Astrocyte (in vitro differentiated cells and primary cell): Measurements from ENCODE around the gene ABCA5. TPM values are rescaled to one million over a fixed set of nuclear protein-coding genes. Genes with fewer than 3 reads are reported as not detected.

Experiments used
- DNase-seq: peaks from one replicate; pipeline ENCODE4 v3.0.0-alpha.2; 2010; ENCODE audit warnings: low read depth
- FAIRE-seq: peaks from 2 replicates; lab custom pipeline; 2011; peaks lifted over from hg19 to GRCh38; lab: Jason Lieb, UNC
- H2AFZ ChIP-seq: 2 replicates; pipeline ENCODE4 v1.6.0; 2012; ENCODE audit warnings: low read depth, low read length, inconsistent platforms
- H3K27ac ChIP-seq: 2 replicates; pipeline ENCODE4 v1.5.1; 2011; ENCODE audit warnings: low read depth, low read length, inconsistent platforms
- H3K27me3 ChIP-seq: 2 replicates; pipeline ENCODE4 v1.6.0; 2011; ENCODE audit warnings: low read length, inconsistent platforms; ENCODE audit not compliant: insufficient read depth
- H3K36me3 ChIP-seq: 2 replicates; pipeline ENCODE4 v1.5.1; 2011; ENCODE audit warnings: low read length, inconsistent platforms; ENCODE audit not compliant: insufficient read depth
- H3K4me1 ChIP-seq: 2 replicates; pipeline ENCODE4 v1.5.1; 2011; ENCODE audit warnings: low read length, inconsistent platforms; ENCODE audit not compliant: insufficient read depth
- H3K4me2 ChIP-seq: 2 replicates; pipeline ENCODE4 v1.6.0; 2012; ENCODE audit warnings: low read length, inconsistent platforms
- H3K4me3 ChIP-seq: 2 replicates; pipeline ENCODE4 v1.5.1; 2011; ENCODE audit warnings: low read depth, mild to moderate bottlenecking, low read length, inconsistent platforms; ENCODE audit not compliant: insufficient read depth
- H3K79me2 ChIP-seq: 2 replicates; pipeline ENCODE4 v1.6.0; 2012; ENCODE audit warnings: mild to moderate bottlenecking, low read length, inconsistent platforms; ENCODE audit not compliant: insufficient read depth
- H3K9ac ChIP-seq: 2 replicates; pipeline ENCODE4 v1.6.0; 2012; ENCODE audit warnings: mild to moderate bottlenecking, low read length, inconsistent platforms
- H3K9me3 ChIP-seq: 2 replicates; pipeline ENCODE4 v1.5.1; 2012; ENCODE audit warnings: low read depth, mild to moderate bottlenecking, low read length, inconsistent platforms; ENCODE audit not compliant: insufficient read depth
- H4K20me1 ChIP-seq: 2 replicates; pipeline ENCODE4 v1.6.0; 2012; ENCODE audit warnings: low read length, inconsistent platforms; ENCODE audit not compliant: insufficient read depth
- H3K27ac Mint-ChIP-seq: one replicate; pipeline ENCODE4 v1.8.0; 2021; ENCODE audit warnings: mild to moderate bottlenecking, mixed read lengths; ENCODE audit not compliant: unreplicated experiment
- H3K27me3 Mint-ChIP-seq: one replicate; pipeline ENCODE4 v1.8.0; 2021; ENCODE audit warnings: low read depth, mixed read lengths; ENCODE audit not compliant: unreplicated experiment
- H3K36me3 Mint-ChIP-seq: one replicate; pipeline ENCODE4 v1.8.0; 2021; ENCODE audit warnings: low read depth, mixed read lengths; ENCODE audit not compliant: unreplicated experiment
- H3K4me1 Mint-ChIP-seq: one replicate; pipeline ENCODE4 v1.8.0; 2021; ENCODE audit warnings: low read depth, mixed read lengths; ENCODE audit not compliant: unreplicated experiment
- H3K4me3 Mint-ChIP-seq: one replicate; pipeline ENCODE4 v1.8.0; 2021; ENCODE audit warnings: mild to moderate bottlenecking, moderate library complexity, mixed read lengths; ENCODE audit not compliant: unreplicated experiment
- H3K9me3 Mint-ChIP-seq: one replicate; pipeline ENCODE4 v1.8.0; 2021; ENCODE audit warnings: mild to moderate bottlenecking, mixed read lengths; ENCODE audit not compliant: unreplicated experiment
- CTCF ChIP-seq: IDR thresholded peaks from 2 replicates; pipeline ENCODE4 v1.5.1; 2011; ENCODE audit warnings: low read depth, mild to moderate bottlenecking, inconsistent platforms, low read length, moderate library complexity; ENCODE audit not compliant: insufficient read depth
- EZH2 ChIP-seq: IDR thresholded peaks from 2 replicates; pipeline ENCODE4 v1.6.1; 2012; ENCODE audit warnings: mild to moderate bottlenecking, low read length, inconsistent platforms; ENCODE audit not compliant: insufficient read depth
- total RNA-seq: library from RNA; stranded (reverse); gene quantifications from 2 replicates; pipeline ENCODE4 v1.2.1, GENCODE V29; 2021

ABCA5 gene
- total RNA-seq, 1 donor from 2014 or later = 2.6 TPM

- no peaks in the 10 kb centered on the region for H3K9me3 ChIP-seq
- FAIRE-seq = no peak
- H2AFZ ChIP-seq = no peak overlapping the region
- no peaks in the 10 kb centered on the region for H3K79me2 ChIP-seq
- no peak overlapping the region for H3K9ac ChIP-seq
- no peak overlapping the region for H3K4me3 ChIP-seq
- no peak overlapping the region for H3K4me3 Mint-ChIP-seq
- H3K9me3 Mint-ChIP-seq = no peaks in the 10 kb centered on the region
- H3K4me1 Mint-ChIP-seq = no peaks in the 10 kb centered on the region
- no peak for DNase-seq
- H3K36me3 ChIP-seq = no peaks in the 10 kb centered on the region
- H3K27ac Mint-ChIP-seq = no peak overlapping the region
- no peaks in the 10 kb centered on the region for H3K27me3 ChIP-seq
- H3K4me1 ChIP-seq = no peaks in the 10 kb centered on the region
- no peak overlapping the region for H3K4me2 ChIP-seq
- no peaks in the 10 kb centered on the region for H3K36me3 Mint-ChIP-seq
- TF ChIP-seq CTCF = no peak
- no peak for TF ChIP-seq EZH2
- no peaks in the 10 kb centered on the region for H4K20me1 ChIP-seq
- H3K27me3 Mint-ChIP-seq = no peaks in the 10 kb centered on the region
- H3K27ac ChIP-seq = no peak overlapping the region
Measured at GRCh38 chr17:69317625-69318024, 9.3 kb downstream of the ABCA5 start.

DNA sequence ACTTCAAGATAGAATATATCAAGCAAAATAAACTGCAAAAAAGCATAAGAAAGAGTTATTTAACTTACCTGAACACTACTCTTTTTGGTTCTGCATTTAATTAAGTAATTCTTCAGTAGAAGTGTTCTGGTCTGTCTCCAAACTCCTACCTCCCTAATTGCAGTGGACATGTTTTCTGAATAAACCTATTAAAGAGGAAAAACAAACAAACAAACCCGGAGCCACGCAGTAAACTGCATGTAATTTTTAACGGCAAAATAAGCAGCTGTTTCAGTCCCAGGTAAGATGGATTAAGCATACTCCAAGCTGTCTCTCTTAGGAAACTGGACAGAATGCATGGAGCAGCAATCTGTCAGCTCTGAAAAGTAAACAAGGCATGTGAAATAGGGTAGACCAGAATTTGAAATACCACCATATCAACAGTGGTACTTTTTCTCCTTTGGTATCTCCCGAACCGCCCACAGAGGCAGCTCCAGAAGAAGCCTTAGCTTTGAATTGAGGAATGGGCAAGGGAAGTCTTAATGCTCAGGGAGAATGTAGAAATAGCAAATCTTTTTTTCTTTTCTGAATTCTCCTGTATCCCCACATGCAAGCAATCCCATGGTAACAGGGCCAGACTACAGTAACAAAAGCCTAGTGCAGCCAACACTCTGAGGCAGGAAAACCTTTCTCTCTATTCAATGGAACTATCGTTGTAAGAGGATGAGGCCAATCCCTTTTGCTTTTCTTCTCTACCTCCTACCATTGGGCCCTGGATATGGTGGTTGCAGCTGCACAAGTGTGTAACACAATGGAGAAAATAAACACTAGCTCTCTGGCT, 12.5 kb downstream of the ABCA5 start:
- no peak for TF ChIP-seq CTCF
- no peak for TF ChIP-seq EZH2
- Mint-ChIP-seq H3K36me3 (no peaks in the 10 kb centered on the region), H3K4me3 (no peak overlapping the region), H3K27me3 (no peaks in the 10 kb centered on the region), H3K27ac (no peak overlapping the region), H3K4me1 (no peaks in the 10 kb centered on the region), H3K9me3 (no peaks in the 10 kb centered on the region)
- Histone ChIP-seq H3K27ac (no peak overlapping the region), H3K4me1 (no peaks in the 10 kb centered on the region), H3K79me2 (no peaks in the 10 kb centered on the region), H4K20me1 (no peaks in the 10 kb centered on the region), H3K4me2 (no peak overlapping the region), H3K4me3 (no peak overlapping the region), H3K9me3 (no peaks in the 10 kb centered on the region), H3K9ac (no peak overlapping the region), H3K36me3 (no peaks in the 10 kb centered on the region), H3K27me3 (no peaks in the 10 kb centered on the region), H2AFZ (no peak overlapping the region)
- DNase-seq (no peak), FAIRE-seq (no peak)

DNA sequence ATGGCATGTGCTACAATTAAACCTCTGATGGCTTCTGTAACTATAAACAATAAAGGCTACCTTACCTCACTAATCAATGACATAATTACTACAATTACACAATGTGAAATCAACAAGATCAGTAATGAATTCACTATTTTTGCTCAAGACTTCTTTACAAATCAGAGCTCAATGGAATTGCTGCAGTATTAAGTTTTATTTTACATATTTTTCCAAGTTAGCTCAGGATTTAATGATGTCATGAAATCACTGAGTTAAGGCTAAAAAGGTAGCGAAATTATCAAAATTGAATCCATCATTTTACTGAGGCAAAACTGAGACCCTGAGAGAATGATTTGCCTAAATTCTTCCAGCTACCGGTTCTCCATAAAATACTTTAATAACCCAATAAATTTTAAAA, 21.8 kb downstream of the ABCA5 start:
- no peak overlapping the region for H3K4me2 ChIP-seq
- H3K27ac Mint-ChIP-seq = no peak overlapping the region
- no peaks in the 10 kb centered on the region for H3K4me1 ChIP-seq
- TF ChIP-seq EZH2 = no peak
- TF ChIP-seq CTCF = no peak
- no peak overlapping the region for H3K4me3 ChIP-seq
- H3K36me3 Mint-ChIP-seq = no peaks in the 10 kb centered on the region
- H4K20me1 ChIP-seq = no peaks in the 10 kb centered on the region
- no peaks in the 10 kb centered on the region for H3K9me3 Mint-ChIP-seq
- no peak for DNase-seq
- H3K79me2 ChIP-seq = no peaks in the 10 kb centered on the region
- H3K36me3 ChIP-seq = no peaks in the 10 kb centered on the region
- H3K27ac ChIP-seq = no peak overlapping the region
- H3K4me3 Mint-ChIP-seq = no peak overlapping the region
- no peaks in the 10 kb centered on the region for H3K9me3 ChIP-seq
- no peak overlapping the region for H2AFZ ChIP-seq
- no peaks in the 10 kb centered on the region for H3K27me3 Mint-ChIP-seq
- no peaks in the 10 kb centered on the region for H3K27me3 ChIP-seq
- no peak for FAIRE-seq
- no peak overlapping the region for H3K9ac ChIP-seq
- no peaks in the 10 kb centered on the region for H3K4me1 Mint-ChIP-seq
